Stimulated activated naive CD8-positive, alpha-beta T cell treated with anti-CD3 and anti-CD28 coated beads, Interleukin-15, Interleukin-2, amounts not matched to agents 100 ng/mL and 50 ng/mL, for 24 hours (primary cell): Measurements from ENCODE around the gene LAMC1.

Experiments
- H3K27ac Mint-ChIP-seq: one replicate; pipeline ENCODE4 v1.8.0; 2021; ENCODE audit warnings: mild to moderate bottlenecking, mixed read lengths
- H3K27me3 Mint-ChIP-seq: one replicate; pipeline ENCODE4 v1.8.0; 2021; ENCODE audit warnings: mixed read lengths
- H3K36me3 Mint-ChIP-seq: one replicate; pipeline ENCODE4 v1.8.0; 2021; ENCODE audit warnings: low read depth, mixed read lengths
- H3K4me1 Mint-ChIP-seq: one replicate; pipeline ENCODE4 v1.8.0; 2021; ENCODE audit warnings: low read depth, mixed read lengths
- H3K4me3 Mint-ChIP-seq: one replicate; pipeline ENCODE4 v1.8.0; 2021; ENCODE audit warnings: mild to moderate bottlenecking, mixed read lengths
- H3K9me3 Mint-ChIP-seq: one replicate; pipeline ENCODE4 v1.8.0; 2021; ENCODE audit warnings: mixed read lengths

The LAMC1 gene

DNA sequence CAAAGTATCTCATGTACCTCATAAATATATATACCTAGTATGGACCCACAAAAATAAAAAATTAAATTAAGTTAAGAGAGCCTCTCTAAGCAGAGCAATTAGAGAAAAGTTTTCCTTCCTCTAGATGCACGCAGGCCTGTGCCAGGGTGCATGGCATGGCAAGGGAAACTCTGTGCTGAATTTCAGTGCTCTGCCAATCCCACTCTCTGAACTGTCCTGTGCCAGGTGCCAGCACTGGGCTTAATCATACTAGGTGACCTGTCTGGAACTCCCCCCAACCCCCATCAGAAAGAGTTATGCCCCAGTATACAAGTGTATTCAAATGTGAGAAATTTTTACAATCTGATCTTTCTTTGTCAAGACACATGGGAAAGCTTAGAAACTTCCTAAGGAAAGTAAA, 152.4 kb downstream of the LAMC1 start:
- Mint-ChIP-seq H3K27me3 (no peaks in the 10 kb centered on the region), H3K27ac (no peak overlapping the region), H3K4me1 (peaks cover 5% of the 10 kb centered on the region), H3K9me3 (peaks cover 3% of the 10 kb centered on the region), H3K4me3 (no peak overlapping the region), H3K36me3 (no peaks in the 10 kb centered on the region)

DNA sequence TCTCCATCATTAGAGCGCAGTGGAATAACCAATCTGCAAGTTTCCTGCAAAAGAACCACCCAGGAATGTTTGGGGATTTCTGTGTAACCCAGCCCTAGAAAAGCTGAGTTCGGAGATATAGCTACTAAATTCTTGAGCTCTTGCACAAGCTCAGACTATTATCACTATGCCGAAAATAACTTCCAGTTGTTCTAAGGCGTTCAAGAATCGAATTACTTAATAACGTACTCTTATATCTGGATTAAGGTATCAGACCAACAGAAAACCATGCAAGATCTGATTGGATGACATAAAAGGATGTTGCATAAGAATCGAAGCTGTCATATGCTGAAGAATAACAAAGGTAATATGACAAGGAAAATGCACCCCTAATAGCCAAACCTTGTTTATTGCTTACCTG, 155.3 kb downstream of the LAMC1 start:
- Mint-ChIP-seq H3K9me3 (peaks cover 3% of the 10 kb centered on the region), H3K36me3 (no peaks in the 10 kb centered on the region), H3K27me3 (no peaks in the 10 kb centered on the region), H3K27ac (no peak overlapping the region), H3K4me3 (no peak overlapping the region), H3K4me1 (peaks cover 11% of the 10 kb centered on the region)

DNA sequence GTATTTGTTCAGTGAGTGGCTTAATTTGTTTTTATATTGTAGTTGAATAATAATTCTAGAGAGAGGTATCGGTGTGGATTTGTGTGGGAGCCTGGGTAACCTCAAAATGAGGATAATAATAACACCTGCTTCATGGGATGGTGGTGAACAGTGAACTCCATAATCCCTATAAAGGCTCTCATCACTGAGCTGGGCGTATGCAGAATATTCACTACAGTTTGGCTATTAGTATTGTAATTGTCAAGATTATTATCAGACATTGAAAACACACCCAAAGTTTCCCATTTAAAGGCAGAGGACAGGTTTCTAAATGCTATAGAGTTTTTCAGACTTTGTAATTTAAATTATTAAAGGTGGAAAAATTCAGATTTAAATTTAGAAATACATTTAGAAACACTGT, 155.8 kb downstream of the LAMC1 start:
- H3K27me3 Mint-ChIP-seq = no peaks in the 10 kb centered on the region
- no peak overlapping the region for H3K27ac Mint-ChIP-seq
- H3K9me3 Mint-ChIP-seq = peaks cover 3% of the 10 kb centered on the region
- peaks cover 11% of the 10 kb centered on the region for H3K4me1 Mint-ChIP-seq
- H3K4me3 Mint-ChIP-seq = no peak overlapping the region
- H3K36me3 Mint-ChIP-seq = no peaks in the 10 kb centered on the region

GRCh38 chr1:183180218-183180617, 157.0 kb downstream of the LAMC1 start:
- no peak overlapping the region for H3K4me3 Mint-ChIP-seq
- H3K36me3 Mint-ChIP-seq = no peaks in the 10 kb centered on the region
- no peaks in the 10 kb centered on the region for H3K27me3 Mint-ChIP-seq
- H3K27ac Mint-ChIP-seq = no peak overlapping the region
- no peaks in the 10 kb centered on the region for H3K9me3 Mint-ChIP-seq
- peaks cover 11% of the 10 kb centered on the region for H3K4me1 Mint-ChIP-seq

DNA sequence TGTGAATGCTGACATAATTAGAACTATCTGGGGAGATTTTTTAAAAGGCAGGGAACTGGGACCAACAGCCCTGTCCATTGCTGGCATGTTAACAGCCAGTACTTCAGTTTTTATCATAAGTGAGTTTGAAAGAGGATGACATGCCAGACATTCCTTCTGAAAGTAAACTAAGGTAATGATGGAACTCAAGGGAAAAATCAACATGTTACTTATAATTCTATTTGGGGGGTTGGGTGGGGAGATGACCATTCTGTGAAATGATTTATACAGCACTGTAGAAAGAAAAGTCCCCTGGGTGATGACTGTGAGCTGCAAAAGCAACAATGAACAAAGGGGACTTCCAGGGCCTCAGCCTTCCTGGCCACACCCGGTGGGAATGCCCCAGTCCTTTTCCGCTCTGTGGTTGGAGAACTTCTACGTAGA, 157.4 kb downstream of the LAMC1 start:
- Mint-ChIP-seq H3K27ac (peak overlapping the region; percentile 59), H3K27me3 (peaks cover 3% of the 10 kb centered on the region), H3K4me3 (no peak overlapping the region), H3K4me1 (peaks cover 11% of the 10 kb centered on the region), H3K36me3 (no peaks in the 10 kb centered on the region), H3K9me3 (no peaks in the 10 kb centered on the region)

DNA sequence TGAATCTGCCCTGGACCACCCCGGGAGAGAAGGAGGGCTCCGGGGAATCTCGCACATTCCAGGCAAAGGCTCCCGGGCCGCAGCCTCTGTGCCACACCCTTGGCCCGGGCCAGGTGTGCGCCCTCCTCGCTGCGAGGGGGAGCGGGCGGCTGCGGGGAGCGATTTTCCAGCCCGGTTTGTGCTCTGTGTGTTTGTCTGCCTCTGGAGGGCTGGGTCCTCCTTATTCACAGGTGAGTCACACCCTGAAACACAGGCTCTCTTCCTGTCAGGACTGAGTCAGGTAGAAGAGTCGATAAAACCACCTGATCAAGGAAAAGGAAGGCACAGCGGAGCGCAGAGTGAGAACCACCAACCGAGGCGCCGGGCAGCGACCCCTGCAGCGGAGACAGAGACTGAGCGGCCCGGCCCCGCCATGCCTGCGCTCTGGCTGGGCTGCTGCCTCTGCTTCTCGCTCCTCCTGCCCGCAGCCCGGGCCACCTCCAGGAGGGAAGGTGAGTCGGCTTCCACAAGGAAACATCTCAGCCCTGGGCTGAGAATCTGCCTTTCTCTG, 162.8 kb downstream of the LAMC1 start, which contains the start of gene LAMC2:
LAMC2 (plus strand) TSS at position 324 of the 550 bp plus-strand sequence; CDS start at position 413, 89 bp downstream.
- H3K4me3 Mint-ChIP-seq = no peak within 1 kb of the TSS

GRCh38 chr1:183186841-183187240, 163.6 kb downstream of the LAMC1 start:
- Mint-ChIP-seq H3K4me3 (no peak overlapping the region), H3K9me3 (no peaks in the 10 kb centered on the region), H3K27ac (no peak overlapping the region), H3K4me1 (peaks cover 5% of the 10 kb centered on the region), H3K27me3 (peaks cover 17% of the 10 kb centered on the region), H3K36me3 (no peaks in the 10 kb centered on the region)

More for the DNA sequence above, 162.8 kb downstream of the LAMC1 start, which contains the start of gene LAMC2:
- no peak within 1 kb of the TSS for H3K27ac Mint-ChIP-seq
- peaks cover 17% of the 10 kb centered on the region for H3K27me3 Mint-ChIP-seq
- no peaks in the 10 kb centered on the region for H3K9me3 Mint-ChIP-seq
- H3K4me1 Mint-ChIP-seq = peaks cover 7% of the 10 kb centered on the region
- no peaks in the 10 kb centered on the region for H3K36me3 Mint-ChIP-seq

DNA sequence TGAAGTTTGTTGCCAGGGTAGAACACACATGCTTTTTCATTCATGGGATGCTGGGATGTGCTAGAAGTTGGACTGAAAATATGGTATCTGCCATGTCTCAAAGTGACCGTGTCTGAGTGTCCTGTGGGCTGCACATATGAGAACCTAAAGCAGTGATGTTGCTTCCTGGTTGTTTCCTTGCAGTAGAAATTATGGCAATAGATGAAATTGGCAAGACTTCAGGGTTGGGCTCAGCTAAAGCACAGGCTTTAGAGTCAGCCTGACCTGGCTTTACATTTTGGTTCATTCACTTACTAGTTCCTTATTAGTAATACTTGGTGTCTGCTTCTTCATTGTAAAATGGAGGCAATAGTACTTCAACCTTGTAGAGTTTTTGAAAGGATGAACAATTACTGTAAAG, 165.0 kb downstream of the LAMC1 start:
- no peaks in the 10 kb centered on the region for H3K9me3 Mint-ChIP-seq
- no peaks in the 10 kb centered on the region for H3K36me3 Mint-ChIP-seq
- H3K4me3 Mint-ChIP-seq = no peak overlapping the region
- H3K4me1 Mint-ChIP-seq = peaks cover 5% of the 10 kb centered on the region
- H3K27me3 Mint-ChIP-seq = peaks cover 17% of the 10 kb centered on the region
- H3K27ac Mint-ChIP-seq = no peak overlapping the region

DNA sequence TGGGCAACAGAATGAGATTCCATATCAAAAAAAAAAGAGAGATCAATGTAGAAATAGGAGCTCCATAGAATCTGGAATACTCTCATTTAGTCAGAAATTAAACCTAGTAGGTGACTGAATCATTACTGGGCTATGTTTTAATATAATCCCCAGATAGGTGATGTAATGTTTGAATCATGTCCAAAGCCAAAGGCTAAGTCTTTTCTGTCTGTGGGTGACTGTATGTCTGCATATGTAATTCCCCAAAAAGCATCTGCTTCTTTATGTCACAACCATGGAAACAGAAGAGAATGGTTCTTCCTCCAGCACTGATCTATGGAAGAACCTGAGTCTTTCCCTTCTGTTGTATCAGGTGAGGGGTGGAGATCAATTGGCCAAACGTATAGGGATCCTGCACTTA, 168.6 kb downstream of the LAMC1 start:
- H3K36me3 Mint-ChIP-seq = no peaks in the 10 kb centered on the region
- no peak overlapping the region for H3K4me3 Mint-ChIP-seq
- no peaks in the 10 kb centered on the region for H3K9me3 Mint-ChIP-seq
- peaks cover 8% of the 10 kb centered on the region for H3K27me3 Mint-ChIP-seq
- H3K27ac Mint-ChIP-seq = no peak overlapping the region
- H3K4me1 Mint-ChIP-seq = peaks cover 12% of the 10 kb centered on the region

DNA sequence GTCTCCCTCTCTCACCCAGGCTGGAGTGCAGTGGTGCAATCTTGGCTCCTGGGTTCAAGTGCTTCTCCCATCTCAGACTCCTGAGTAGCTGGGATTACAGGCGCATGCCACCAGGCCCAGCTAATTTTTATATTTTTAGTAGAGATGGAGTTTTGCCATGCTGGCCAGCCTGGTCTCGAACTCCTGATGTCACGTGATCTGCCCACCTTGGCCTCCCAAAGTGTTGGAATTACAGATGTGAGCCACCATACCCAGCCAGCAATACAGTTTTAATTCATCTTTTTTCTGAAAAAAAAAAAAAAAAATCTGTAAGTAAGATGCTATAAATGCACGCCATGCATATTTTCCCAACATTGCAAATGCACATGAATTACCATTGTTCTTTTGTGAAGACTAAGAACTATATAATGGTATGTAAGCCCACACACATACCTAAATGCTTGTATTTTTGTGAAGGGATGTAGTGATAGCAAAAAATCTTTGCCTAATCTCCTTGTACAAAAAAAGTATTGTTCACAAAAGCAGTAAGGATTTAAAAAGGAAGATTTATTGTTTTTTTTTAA, 170.8 kb downstream of the LAMC1 start:
- Mint-ChIP-seq H3K9me3 (no peaks in the 10 kb centered on the region), H3K4me1 (peaks cover 12% of the 10 kb centered on the region), H3K27ac (no peak overlapping the region), H3K36me3 (no peaks in the 10 kb centered on the region), H3K27me3 (peaks cover 5% of the 10 kb centered on the region), H3K4me3 (no peak overlapping the region)

DNA sequence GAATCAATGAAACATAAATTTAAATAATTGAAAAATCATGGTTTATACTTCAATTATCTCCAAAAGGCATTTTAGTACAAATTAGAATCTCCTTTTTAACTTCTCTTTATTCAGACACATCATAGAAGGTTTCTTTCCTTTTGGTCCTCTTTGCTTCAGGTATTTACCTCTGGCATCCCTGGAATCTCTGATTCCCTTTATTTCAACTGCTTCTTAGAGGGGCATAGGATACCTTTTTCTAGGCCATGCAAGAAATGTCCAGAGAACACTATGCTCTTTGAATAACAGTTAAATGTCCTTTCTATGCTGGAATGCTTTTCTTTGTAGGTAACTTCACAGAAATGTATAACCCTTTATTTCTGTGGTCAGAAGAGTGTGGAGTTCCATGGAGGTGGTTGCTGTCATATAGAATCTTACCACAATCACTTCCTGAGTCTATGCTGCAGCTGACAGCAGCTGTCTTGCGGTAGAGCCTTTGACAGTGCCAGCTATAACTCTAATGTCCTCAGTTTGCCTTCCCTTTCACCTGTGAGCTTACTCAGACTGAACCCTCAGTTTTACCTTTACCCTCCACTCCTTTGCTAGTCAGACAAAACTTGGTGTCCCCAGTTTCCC, 171.4 kb downstream of the LAMC1 start:
- no peaks in the 10 kb centered on the region for H3K9me3 Mint-ChIP-seq
- H3K36me3 Mint-ChIP-seq = no peaks in the 10 kb centered on the region
- peaks cover 12% of the 10 kb centered on the region for H3K4me1 Mint-ChIP-seq
- H3K27ac Mint-ChIP-seq = peak overlapping the region; percentile 86
- peak overlapping the region; percentile 57 for H3K4me3 Mint-ChIP-seq
- peaks cover 7% of the 10 kb centered on the region for H3K27me3 Mint-ChIP-seq

DNA sequence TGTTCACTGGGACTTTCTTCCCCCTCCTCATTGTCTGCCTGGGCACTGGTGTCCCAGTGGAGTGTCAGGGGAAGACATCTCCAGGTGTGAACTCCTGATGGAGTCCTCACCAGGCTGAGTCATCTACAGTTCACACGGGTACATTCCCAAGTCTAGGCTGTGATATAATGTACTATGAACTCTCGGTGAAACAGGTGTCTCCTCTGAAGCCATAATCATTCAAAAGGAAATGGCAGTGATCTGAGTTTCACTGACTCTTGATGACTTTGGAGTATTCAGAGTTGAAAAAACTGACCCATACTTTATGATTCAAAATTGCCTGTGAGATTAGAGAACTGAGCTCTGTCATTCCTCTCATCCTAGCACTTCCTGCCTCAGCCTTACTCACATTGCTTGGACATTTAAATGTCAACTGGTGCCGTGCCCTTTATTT, 171.9 kb downstream of the LAMC1 start:
- Mint-ChIP-seq H3K4me3 (peak overlapping the region; percentile 57), H3K9me3 (no peaks in the 10 kb centered on the region), H3K36me3 (no peaks in the 10 kb centered on the region), H3K4me1 (peaks cover 12% of the 10 kb centered on the region), H3K27ac (peak overlapping the region; percentile 86), H3K27me3 (peaks cover 10% of the 10 kb centered on the region)
